ENCODE results near the gene CBX5. TPM values are rescaled to one million over a fixed set of nuclear protein-coding genes. Genes with fewer than 3 reads are reported as not detected.

Gene CBX5
- total RNA-seq, 1 experiment from 2014 or later = 173 TPM

DNA sequence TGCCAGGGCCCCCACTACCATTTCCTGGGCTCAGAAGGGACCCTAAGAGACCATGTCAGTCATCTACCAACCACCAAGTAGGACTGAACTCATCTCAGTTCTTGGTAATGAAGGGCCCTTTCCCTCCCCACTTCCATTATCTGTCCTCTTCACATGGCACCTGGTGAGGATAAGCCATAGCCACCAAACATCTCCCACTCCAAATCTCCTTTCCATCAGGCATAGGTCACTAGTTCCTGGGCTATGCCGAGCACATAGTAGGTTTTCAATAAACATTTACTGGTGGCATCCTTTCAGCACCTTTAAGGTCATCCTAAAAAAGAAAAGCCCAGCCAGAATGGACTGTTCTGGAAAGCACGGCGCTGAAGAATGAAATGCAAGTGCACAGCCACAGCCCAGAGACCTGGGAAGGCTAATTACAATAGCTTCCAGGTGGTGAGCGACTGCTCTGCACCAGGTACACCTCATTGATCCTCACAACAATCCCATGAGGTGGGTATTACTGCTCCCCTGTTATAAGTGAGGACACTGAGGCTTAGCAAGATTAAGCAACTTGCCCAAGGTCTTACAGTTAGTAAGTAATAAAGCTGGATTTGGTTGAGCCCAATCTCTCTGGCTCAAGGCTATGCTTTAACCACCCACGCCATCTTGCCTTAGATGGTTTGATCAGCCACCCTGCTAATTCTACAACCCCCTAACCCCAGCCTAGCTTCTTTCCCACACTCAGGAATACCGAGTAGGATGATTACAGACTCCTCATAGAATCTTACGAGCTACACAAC lies 95.7 kb downstream of the CBX5 start:
- no peaks in the 10 kb centered on the region for H3K27me3 Mint-ChIP-seq (ENCODE audit: unreplicated experiment)
- TF ChIP-seq, protein P1, sequence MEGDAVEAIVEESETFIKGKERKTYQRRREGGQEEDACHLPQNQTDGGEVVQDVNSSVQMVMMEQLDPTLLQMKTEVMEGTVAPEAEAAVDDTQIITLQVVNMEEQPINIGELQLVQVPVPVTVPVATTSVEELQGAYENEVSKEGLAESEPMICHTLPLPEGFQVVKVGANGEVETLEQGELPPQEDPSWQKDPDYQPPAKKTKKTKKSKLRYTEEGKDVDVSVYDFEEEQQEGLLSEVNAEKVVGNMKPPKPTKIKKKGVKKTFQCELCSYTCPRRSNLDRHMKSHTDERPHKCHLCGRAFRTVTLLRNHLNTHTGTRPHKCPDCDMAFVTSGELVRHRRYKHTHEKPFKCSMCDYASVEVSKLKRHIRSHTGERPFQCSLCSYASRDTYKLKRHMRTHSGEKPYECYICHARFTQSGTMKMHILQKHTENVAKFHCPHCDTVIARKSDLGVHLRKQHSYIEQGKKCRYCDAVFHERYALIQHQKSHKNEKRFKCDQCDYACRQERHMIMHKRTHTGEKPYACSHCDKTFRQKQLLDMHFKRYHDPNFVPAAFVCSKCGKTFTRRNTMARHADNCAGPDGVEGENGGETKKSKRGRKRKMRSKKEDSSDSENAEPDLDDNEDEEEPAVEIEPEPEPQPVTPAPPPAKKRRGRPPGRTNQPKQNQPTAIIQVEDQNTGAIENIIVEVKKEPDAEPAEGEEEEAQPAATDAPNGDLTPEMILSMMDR (IDR thresholded peaks at IDR 0.05; ENCODE audit: unreplicated experiment) = no peak
- BruUV-seq (replicated peaks) = no TSS peak
- CTCF ChIA-PET = interaction anchor here (0.8 kb wide), 1 partner anchor 11 kb away, joined by 3 read pairs; no protein-coding TSS in a partner anchor
- peaks cover 38% of the 10 kb centered on the region for H3K36me3 Mint-ChIP-seq (ENCODE audit: insufficient read depth, unreplicated experiment)
- H3K4me3 Mint-ChIP-seq (ENCODE audit: low read depth, unreplicated experiment) = no peak overlapping the region
- intact Hi-C loops (cut with micrococcal nuclease; ENCODE audit: unreplicated experiment) = no loop called here
- no peak overlapping the region for H3K27ac Mint-ChIP-seq (ENCODE audit: unreplicated experiment)
- peaks cover 14% of the 10 kb centered on the region for H3K4me1 Mint-ChIP-seq (ENCODE audit: low read depth, unreplicated experiment)
- DNase-seq = no peak
- no peaks in the 10 kb centered on the region for H3K9me3 Mint-ChIP-seq (ENCODE audit: low read depth, unreplicated experiment)

DNA sequence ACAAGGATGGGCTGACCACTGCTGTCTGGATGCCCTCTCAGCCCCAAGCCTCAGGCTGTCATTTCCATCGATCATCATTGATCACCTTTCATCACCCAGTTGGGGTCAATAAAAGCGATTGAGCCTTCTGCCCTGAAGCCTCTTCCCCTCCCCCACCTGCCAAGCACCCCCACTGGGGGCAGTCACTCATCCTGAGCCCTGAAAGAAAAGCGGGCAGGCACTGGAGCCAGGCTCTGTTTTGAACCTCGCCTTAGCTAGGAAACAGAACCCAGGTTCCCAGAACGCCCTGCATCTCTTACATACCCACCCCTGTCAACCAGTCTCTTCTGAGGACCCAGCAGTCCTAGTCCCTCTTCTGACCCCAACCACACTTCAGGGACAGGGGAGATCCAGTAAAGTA lies 96.9 kb downstream of the CBX5 start:
- intact Hi-C loops (cut with micrococcal nuclease; ENCODE audit: unreplicated experiment) = no loop called here
- H3K27ac Mint-ChIP-seq (ENCODE audit: unreplicated experiment) = no peak overlapping the region

DNA sequence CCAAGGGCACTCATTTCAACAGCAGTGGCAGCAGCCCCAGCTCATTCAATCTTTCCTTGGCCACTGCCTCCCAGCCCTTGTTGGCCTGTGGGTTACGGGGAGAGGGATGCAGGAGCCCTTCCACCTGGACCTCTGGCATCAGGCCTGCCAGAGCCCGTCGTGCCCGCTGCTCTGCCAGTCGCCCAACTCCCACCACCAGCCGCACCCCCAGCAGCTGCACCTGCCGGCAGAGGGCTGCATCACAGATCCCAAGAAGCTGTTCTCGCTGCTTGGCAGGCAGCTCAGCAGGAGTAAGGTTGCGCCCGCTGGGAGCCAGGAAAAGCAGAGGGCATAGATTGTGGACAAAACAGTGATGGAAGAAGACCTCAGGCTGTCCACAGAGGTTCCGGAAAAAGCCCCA lies 97.8 kb downstream of the CBX5 start:
- Mint-ChIP-seq H3K4me1 (ENCODE audit: low read depth, unreplicated experiment) (peaks cover 5% of the 10 kb centered on the region), H3K27ac (ENCODE audit: unreplicated experiment) (no peak overlapping the region), H3K27me3 (ENCODE audit: unreplicated experiment) (no peaks in the 10 kb centered on the region), H3K4me3 (ENCODE audit: low read depth, unreplicated experiment) (no peak overlapping the region), H3K9me3 (ENCODE audit: low read depth, unreplicated experiment) (no peaks in the 10 kb centered on the region), H3K36me3 (ENCODE audit: insufficient read depth, unreplicated experiment) (peaks cover 23% of the 10 kb centered on the region)
- intact Hi-C loops (cut with micrococcal nuclease; ENCODE audit: unreplicated experiment) = no loop called here
- TF ChIP-seq, protein P1 (IDR thresholded peaks at IDR 0.05; ENCODE audit: unreplicated experiment) = no peak
- DNase-seq = no peak
- CTCF ChIA-PET = interaction anchor here (0.5 kb wide), 1 partner anchor 107 kb away, joined by 3 read pairs; no protein-coding TSS in a partner anchor
- BruUV-seq (replicated peaks) = no TSS peak

More for the DNA sequence above, 96.9 kb downstream of the CBX5 start:
- Mint-ChIP-seq H3K4me3 (ENCODE audit: low read depth, unreplicated experiment) (no peak overlapping the region), H3K36me3 (ENCODE audit: insufficient read depth, unreplicated experiment) (peaks cover 30% of the 10 kb centered on the region), H3K27me3 (ENCODE audit: unreplicated experiment) (no peaks in the 10 kb centered on the region), H3K4me1 (ENCODE audit: low read depth, unreplicated experiment) (peaks cover 14% of the 10 kb centered on the region), H3K9me3 (ENCODE audit: low read depth, unreplicated experiment) (no peaks in the 10 kb centered on the region)
- no TSS peak for BruUV-seq (replicated peaks)
- CTCF ChIA-PET = no interaction called here
- TF ChIP-seq, protein P1 (IDR thresholded peaks at IDR 0.05; ENCODE audit: unreplicated experiment) = no peak
- no peak for DNase-seq

Other genes starting within 250 kb of the CBX5 start
- gene HOXC5, start 247.1 kb downstream of the CBX5 start, total RNA-seq (2022) = 0.20 TPM in 1 of 2 replicates, not detected in the other
- gene HOXC4, start 226.3 kb downstream of the CBX5 start, total RNA-seq (2022) = 0.44 and 0.57 TPM in 2 replicates
- gene SMUG1, start 91.1 kb downstream of the CBX5 start, total RNA-seq (2022) = 66.2 and 69.4 TPM in 2 replicates
- 1,059 and 1,161 TPM in 2 replicates for gene HNRNPA1, start 604 bp upstream of the CBX5 start, total RNA-seq (2022)
- 0.80 and 1.8 TPM in 2 replicates for gene NFE2, start 20.9 kb upstream of the CBX5 start, total RNA-seq (2022)
- 173 and 190 TPM in 2 replicates for gene COPZ1, start 45.0 kb upstream of the CBX5 start, total RNA-seq (2022)
- gene GPR84, start 84.4 kb upstream of the CBX5 start, total RNA-seq (2022) = not detected in 2 replicates
- 9.1 and 9.5 TPM in 2 replicates for gene ZNF385A, start 104.6 kb upstream of the CBX5 start, total RNA-seq (2022)
- gene ITGA5, start 139.1 kb upstream of the CBX5 start, total RNA-seq (2022) = 8.0 and 9.5 TPM in 2 replicates
- gene GTSF1, start 193.5 kb upstream of the CBX5 start, total RNA-seq (2022) = 85.7 and 94.5 TPM in 2 replicates
- gene NCKAP1L, start 217.6 kb upstream of the CBX5 start, total RNA-seq (2022) = not detected in 2 replicates